Epithelial cell of proximal tubule (primary cell): ENCODE data around the gene PPP1R37. TPM values are rescaled to one million over a fixed set of nuclear protein-coding genes. Genes with fewer than 3 reads are reported as not detected.

ENCODE experiments used
- DNase-seq: peaks from one replicate; pipeline ENCODE4 v3.0.0-alpha.2; 2011; ENCODE audit warnings: low read depth
- H3K4me3 ChIP-seq: 2 replicates; pipeline ENCODE4 v1.5.1; 2011; ENCODE audit warnings: low read depth, mild to moderate bottlenecking, low read length
- total RNA-seq: library from RNA; depleted of rRNA; stranded (reverse); fragments of >200 nt; gene quantifications from 2 replicates; pipeline ENCODE4 v1.2.3, GENCODE V29; 2015
- TF ChIP-seq, protein P1 (sequence below): conservative IDR thresholded peaks from 2 replicates; pipeline ENCODE4 v1.5.1; 2012; ENCODE audit warnings: low read depth, mild to moderate bottlenecking, low read length

The PPP1R37 gene
- total RNA-seq, 1 donor from 2014 or later: 64.0 TPM

DNA sequence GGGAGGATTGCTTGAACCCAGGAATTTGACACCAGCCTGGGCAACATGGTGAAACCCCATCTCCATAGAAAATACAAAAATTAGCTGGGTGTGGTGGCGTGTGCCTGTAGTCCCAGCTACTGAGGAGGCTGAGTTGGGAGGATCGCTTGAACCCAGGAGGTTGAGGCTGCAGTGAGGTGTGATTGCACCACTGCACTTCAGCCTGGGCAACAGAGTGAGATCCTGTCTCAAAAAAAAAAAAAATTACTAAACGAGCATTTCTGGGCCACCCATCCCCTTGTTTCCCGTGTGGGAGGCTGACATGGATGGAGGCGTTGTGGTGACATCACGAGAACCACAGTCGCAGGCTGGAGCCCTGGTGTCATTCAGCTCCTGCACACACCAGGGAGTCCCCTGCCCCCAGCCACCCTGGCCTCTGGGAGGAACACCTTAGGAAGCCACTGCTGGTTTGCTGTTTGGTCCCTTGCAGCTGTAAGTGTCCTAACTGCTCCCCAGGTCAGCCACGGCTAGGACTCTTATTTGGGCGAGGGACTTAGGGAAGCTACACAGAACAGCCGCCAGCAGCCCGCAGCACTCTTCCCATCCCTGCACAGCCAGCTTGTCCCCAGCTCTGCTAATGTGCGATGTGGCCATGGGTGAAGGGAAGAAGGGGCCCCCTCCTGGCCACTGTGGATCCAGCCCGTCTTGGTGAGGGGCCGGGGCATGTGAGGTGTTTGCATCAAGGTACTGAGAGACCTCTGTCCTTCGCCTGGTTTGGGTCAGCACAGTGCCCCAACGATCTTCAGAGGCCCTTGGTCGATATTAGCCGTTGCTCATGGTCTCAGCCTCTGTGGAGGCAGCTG is 55.1 kb downstream of the PPP1R37 start:
- TF ChIP-seq, protein P1, sequence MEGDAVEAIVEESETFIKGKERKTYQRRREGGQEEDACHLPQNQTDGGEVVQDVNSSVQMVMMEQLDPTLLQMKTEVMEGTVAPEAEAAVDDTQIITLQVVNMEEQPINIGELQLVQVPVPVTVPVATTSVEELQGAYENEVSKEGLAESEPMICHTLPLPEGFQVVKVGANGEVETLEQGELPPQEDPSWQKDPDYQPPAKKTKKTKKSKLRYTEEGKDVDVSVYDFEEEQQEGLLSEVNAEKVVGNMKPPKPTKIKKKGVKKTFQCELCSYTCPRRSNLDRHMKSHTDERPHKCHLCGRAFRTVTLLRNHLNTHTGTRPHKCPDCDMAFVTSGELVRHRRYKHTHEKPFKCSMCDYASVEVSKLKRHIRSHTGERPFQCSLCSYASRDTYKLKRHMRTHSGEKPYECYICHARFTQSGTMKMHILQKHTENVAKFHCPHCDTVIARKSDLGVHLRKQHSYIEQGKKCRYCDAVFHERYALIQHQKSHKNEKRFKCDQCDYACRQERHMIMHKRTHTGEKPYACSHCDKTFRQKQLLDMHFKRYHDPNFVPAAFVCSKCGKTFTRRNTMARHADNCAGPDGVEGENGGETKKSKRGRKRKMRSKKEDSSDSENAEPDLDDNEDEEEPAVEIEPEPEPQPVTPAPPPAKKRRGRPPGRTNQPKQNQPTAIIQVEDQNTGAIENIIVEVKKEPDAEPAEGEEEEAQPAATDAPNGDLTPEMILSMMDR: no peak
- no peak for DNase-seq
- no peak overlapping the region for H3K4me3 ChIP-seq

DNA sequence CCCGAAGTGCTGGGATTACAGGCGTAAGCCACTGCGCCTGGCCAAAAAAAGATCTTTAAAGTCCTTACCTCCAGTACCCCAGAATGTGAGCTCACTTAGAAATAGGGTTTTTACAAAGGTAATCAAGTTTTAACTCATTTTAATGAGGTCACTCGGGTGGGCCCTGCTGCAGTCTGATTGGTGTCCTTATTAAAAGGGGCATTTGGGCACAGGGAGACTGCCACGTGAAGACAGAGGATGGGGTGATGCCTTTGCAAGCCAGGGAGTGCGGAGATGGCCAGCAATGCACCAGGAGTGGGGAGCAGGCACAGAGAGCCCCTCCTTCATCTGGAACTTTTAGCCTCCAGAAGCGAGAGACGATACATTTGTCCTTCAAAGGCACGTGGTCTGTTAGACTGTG is 56.1 kb downstream of the PPP1R37 start:
- DNase-seq: no peak
- TF ChIP-seq, protein P1: no peak
- H3K4me3 ChIP-seq: no peak overlapping the region

DNA sequence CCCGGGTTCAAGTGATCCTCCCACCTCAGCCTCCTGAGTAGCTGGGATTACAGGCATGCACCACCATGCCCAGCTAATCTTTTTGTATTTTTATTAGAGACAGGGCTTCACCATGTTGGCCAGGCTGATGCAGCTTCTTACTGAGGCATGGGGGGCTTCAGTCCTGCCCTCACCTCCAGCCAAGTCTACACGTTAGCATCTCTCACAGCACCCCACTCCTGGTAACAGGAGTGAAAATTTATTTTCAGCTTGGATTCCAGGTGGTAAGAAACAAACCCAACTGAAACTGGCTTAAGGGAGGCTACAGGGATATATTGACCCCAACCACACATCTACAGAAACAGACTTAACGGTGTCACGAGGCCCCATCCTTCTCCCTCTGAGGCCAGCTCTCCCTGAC is 57.2 kb downstream of the PPP1R37 start:
- no peak overlapping the region for H3K4me3 ChIP-seq
- DNase-seq: no peak
- TF ChIP-seq, protein P1: no peak

DNA sequence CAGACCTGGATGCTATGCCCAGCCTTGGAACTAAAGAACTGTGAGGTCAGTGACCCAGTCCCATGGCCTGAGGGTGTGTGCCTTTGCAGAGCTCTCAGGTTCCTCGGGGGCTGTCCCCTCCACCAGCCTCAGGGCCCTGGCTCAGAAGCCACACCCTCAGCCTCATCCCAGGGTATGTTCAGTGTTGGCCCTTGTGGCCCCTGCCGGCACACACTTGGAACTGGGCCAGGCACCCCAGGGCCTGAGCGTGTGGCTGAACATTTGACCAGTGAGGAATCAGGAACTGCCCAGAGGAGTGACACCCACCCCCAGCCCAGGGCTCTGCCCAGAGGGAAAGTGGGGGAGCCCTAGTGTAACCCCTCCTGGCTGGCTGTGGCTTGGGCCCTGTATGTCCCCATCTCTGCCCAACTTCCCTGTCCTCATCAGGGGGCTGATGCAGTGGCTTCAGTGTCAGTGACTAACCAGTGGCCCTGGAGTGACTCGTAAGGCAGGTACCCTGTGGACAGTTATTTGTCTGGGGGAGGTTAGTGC is 57.8 kb downstream of the PPP1R37 start:
- TF ChIP-seq, protein P1: no peak
- DNase-seq: no peak
- no peak overlapping the region for H3K4me3 ChIP-seq

DNA sequence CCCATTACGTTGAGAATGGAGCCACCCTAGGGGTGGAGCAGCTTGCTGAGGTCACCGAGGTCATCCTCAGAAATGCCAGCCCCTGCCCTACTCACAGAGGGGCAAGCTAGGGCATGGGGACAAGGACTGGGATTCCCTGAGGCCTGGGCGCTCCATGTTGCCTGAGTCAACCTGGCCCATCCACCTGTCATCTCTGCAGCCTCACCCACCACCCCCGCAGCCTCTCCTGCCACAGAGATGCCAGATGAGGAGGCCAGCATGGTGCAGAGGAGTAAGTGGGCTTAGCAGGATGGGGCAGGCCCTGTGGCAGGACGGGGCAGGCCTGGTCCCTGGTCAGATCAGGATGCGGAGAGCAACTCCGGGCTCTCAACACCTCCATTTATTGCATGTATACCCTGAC is 58.3 kb downstream of the PPP1R37 start:
- no peak overlapping the region for H3K4me3 ChIP-seq
- DNase-seq: no peak
- TF ChIP-seq, protein P1: no peak

DNA sequence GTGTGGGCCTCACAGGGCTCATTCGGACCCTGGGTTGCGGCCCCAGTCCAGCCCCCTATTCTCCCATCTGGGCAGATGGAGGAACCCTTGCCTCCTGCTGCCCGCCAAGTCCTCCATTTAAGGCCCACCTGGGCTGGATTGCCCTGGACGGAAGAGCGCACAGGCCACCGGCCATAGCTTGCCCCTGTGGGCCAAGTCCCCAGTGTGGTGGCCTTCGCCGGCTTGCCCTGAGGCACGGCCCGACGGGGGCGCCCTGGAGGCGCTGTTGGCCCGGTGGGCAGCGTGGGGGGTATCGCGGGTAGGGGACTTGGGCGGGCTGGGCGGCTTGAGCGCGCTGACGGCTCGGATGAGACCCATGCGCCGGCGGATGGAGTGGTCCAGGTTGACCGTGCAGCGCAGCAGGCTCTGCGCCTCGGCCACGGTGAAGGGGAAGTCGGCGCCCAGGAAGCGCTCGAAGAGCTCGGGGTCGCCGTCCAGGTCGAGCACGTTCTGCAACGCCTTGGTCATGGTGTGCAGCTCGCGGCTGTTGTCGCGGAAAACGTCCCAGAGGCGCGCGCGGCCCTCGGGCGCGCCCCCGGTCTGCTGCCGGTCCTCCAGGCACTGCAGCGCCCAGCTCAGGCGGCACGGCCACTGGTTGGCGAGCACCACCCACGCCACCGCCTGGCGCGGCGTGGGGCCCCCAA is 59.0 kb downstream of the PPP1R37 start:
- no peak overlapping the region for H3K4me3 ChIP-seq
- TF ChIP-seq, protein P1: no peak
- DNase-seq: no peak
